Astrocyte of the hippocampus (primary cell): ENCODE results near the gene DAAM2.

Source experiments
- DNase-seq: peaks from one replicate; pipeline ENCODE4 v3.0.0; 2011; ENCODE audit warnings: low read depth, low spot score

Gene DAAM2

DNA sequence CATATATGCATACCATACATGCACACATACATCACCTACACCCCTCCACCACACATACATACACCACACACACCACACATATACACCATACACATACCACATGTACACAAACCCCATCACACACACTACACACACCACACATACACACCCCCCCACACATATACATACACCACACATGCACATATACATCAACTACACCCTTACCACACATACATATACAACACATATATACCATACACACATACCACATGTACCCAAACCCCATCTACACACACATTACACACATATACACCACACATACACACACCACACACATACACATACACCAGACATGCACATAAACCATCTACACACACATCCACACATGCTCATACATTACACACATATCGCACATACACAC is 52.7 kb downstream of the DAAM2 start:
- DNase-seq, result no peak

DNA sequence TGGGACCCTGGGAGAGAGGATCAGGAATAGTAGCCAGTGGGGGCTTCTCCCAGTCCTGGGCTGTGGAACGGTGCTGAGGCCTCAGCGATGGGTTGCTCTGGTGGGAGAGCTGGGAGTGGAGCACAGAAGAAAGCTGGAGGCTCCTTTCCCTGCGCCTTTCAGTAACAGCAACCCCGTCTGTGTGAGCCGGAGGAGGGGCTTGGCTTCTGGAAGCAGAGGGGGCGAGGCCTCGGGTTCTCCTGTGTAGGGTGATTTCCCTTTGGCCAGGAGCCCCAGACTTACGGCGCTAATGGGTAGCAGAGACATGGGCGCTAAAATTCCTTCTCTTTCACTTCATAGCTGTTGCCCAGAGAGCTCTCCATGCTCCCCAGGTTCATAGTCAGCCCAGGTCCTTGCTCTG is 55.0 kb downstream of the DAAM2 start:
- no peak for DNase-seq

DNA sequence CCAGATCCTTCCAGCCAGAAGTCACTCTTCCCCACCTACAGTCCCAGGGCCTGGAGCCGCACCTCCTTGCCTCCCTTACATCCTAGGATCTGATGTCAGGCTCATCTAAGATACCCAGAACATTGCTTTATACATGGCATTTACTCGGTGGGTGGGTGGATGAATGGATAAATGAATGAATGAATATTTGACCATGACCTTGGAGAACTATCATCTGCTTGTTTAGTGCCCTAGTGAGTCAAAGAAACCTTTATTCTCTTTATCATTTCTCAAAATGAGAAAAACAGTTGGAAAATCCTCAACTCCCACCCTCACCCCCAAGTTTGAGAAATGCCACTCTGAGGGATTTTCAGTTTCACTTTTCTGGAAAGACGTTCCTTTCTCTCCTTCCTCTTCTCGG is 56.0 kb downstream of the DAAM2 start:
- no peak for DNase-seq

DNA sequence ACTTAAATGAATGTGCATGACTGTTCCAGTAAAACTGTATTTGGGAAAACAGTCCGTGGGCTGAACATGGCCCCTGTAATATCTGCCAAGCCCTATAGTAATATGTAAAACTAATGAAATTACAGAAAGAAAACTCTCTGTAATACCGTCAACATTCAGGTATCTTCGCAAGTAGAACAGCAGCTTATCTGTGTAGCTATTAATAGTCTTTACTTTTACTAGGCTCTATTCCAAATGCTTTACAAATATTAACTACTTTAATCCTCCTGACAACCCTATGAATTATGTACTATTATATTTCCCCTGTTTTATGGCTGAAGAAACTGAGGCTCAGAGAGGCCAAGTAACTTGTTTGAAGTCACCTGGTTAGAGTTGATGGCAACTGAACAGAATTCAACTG is 57.1 kb downstream of the DAAM2 start:
- DNase-seq, result no peak

DNA sequence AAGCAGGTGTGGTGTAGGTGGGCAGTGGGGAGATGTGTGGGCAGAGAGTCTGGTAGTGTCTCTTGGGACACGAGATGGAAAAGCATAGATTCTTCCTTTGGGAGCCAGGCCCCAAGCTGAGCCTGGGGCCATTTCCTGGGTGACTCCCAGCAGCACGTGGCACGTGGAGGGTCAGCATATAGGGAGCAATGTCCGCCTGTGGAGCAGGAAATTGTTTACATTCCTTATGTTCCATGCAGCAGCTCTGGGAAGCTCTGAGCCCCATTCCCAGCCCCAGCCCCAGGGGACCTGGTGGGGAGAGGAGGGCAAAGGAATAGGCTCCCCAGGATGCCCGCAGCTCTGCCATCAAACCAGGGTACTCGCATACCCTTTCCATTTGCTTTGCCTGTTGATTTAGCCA is 57.6 kb downstream of the DAAM2 start:
- no peak for DNase-seq

DNA sequence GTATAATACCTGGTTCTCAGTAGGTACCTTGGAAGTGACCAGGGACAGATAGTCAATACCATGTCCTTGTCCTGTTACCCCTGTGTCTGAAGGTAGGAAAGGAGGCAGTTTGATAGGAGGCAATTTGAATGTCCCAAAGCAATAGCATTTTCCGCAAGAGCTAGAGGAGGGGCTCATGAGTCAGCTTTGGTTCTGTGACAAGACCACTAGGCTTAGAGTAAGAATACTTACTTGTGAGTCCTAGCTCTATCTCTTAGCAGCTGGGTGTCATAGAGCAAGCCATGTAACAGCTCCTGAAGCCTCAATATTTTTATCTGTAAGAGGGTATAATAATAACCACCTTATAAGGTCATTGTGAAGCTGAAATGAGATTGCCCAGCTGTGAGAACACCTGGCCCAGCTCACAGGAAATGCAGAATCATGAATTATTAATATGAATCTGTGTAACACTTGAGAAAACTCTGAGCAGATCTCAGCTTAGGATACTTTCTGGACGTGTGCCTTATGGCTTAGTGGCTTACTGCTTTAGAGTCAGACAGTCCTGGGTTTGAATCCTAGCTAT is 58.6 kb downstream of the DAAM2 start:
- DNase-seq, result no peak

DNA sequence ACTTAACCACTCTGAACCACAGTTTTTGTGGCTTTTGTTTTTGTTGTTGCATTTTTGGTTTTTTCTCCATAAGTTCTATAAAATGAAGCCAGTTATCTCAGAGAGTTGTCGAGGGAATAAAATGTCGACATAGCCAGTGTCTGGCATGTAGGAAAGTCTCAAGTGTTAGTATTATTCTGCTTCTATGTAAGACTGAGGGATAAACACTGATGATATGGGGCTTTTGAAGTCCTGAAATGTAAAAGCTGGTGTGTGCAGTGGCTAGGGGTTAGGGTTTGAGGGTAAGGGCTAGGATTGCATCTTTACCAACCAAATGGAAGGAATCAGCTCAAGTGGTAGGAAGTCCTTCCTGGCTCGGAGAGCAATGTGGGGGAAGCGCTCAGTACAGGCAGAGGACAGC is 59.2 kb downstream of the DAAM2 start:
- no peak for DNase-seq

DNA sequence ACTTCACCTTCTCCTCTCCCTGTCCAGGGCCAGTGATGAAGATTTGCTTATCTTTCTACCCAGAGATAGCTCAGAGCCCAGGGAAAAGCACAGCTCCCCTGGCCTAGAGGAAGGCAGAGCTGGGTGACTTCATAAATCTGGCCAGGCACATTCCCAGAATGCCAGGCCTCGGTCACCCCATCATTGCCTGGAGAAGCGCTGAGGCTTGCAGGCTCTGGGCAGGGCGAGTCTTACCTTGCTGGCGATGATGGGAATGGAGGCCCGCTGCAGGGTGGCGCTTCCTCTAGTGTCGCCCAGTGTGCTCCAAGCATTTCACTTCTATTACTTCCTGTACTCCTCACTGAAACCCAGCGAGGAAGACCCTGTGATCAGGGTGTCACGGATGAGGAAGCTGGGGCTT is 60.1 kb downstream of the DAAM2 start:
- DNase-seq, result no peak

DNA sequence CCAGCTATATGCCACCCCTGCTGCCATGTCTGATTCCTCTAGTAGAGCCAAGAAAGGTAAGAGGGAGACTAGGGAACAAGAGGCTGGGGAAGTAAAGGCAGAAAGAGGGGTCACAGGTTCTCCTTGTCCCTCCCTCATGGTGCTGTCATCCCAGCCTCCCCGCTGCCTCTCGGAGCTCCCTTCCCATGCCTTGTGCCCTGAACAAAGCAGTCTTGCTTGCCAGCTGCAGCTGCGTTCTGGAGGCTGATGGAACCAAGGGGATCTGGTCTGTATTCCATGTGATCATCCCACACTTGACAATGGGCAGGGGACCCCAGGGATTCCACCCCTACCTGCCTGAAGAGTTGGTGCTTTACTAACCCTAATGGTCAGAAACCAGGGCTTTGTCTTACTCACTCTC is 61.4 kb downstream of the DAAM2 start:
- DNase-seq, result no peak

DNA sequence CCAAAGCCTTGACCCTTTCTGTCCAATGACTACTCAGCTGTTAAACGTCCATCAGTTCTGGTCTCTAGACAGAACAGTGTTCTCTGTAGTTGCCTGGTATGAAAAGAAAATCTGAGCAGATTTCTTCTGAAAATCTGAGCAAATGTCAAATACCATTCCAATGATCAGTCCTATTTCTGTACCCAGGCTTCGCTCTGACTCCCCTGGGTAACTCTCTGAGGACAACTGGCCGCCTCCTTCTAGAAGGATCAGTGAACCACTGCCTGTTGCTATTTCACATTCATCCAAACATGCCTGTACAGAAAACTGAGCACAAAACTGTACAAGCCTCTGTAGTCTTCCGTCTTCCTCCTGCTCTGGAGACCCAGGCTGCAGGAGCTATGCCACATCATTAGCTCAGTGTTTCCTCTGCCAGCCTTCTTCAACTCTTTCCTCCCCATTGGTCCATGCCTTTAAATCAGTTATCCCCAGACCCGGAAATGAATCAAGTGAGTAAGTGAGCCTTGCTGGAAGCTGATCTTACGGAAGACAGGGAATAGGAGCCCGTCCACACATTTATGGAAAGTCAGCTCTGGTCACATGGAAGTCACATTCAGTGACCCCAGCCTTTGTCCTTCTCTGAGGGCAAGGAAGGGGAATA is 63.3 kb downstream of the DAAM2 start:
- peak; percentile 42 for DNase-seq

DNA sequence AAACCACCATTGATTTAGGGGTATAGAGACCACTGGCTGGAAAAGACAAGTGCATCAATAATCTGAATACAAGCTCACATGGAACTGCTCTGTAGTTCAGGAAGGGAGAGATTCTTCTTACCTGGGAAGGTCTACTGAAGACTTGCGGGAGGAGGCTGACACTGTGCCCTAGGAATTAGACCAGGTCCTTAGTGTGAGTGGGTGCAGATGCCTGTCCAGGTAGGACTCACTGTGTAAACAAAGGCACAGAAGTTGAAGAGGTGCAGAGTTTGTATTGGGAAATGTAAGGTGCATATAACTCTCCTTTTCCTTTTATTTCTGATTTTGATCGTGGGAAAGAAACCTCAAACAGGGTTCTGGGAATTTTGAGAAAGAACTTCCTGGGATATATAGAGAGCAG is 66.8 kb downstream of the DAAM2 start:
- no peak for DNase-seq

DNA sequence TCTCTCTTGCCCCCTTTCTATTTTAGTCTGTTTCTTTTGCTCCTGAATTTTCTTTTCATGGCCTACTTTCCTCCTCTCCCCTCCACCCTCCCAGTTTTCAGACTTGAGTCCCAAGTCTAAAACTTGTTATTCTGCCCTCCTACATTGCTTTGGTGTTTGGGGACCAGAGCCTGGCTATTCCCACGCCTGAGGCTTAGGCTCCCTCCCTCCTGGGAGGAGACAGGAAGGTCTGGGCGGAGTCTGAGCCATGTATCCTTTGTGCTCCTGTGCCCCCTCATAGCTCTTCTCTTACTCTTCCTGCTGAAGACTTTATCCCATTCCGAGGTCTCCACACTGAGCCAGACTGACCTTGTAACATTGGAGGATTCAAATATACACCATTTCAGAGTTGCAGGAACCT is 69.5 kb downstream of the DAAM2 start:
- DNase-seq, result no peak

DNA sequence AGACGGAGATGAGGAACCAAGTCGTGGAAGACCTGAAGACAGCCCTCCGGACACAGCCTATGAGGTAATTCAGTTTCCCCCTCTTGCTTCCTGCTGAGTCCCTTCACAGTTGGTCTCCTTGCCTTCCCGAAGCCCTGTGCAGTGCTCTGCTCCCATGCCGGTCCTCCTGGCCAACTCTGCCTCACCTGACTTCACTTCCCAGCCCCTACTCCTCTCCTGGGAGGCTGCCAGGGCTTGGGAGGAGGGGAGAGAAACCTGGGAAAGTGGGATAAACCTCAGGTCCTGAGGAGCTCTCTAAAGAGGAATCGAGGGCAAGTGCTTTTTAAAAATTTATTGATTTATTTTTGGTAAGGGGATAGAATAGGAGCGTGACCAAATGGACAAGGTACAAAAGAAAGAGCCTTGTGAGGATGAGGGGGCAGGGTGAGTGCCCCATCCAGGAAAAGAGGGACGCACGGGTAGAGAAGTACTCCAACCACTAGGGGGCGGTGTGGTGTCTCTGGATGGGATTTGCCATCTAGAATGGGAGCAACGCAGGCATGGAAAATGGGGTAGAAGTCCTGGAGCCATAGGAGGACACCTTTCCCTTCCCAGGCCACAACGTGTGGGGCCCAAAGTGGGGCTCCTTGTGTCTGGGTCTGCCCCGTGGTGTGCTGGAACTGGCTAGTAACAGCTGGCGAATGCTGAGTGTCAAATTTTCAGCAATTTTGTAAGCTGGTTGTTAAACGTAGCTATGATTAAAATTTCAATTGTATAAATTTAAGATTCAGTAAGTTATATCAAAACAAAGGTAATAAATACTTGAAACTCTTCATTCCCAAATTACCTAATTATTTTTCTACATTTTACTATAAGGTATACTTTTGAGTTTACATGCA is 73.1 kb downstream of the DAAM2 start:
- DNase-seq, result peak; percentile 49

DNA sequence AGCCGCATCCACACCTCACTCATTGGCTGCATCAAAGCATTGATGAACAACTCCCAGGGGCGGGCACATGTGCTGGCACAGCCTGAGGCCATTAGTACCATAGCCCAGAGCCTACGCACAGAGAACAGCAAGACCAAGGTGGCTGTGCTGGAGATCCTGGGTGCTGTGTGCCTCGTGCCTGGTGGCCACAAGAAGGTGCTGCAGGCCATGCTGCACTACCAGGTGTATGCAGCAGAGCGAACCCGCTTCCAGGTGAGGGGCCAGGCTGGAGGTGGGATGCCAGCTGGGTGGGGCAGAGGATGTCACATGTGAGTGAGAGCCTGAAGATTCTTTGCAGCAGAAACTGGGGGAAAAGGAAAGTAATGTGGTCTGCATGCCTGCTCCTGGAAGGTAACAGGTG is 75.4 kb downstream of the DAAM2 start:
- no peak for DNase-seq

DNA sequence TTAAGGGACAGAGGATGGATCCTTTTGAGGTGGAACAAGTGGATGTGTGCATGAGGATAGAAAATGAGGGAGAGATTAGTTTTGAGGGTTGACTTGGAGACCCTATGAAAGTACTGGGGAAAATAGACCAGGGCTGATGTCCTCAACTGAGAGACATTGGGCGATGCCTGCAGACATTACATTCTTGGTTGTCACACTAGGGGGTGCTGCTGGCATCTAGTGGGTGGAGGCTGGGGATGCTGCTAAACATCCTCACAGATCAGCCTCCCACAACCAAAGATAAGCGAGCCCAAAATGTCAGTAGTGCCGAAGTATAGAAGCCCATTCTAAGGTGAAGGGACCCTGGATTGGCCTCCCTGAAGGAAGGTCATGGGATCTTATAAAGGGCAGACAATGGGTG is 78.8 kb downstream of the DAAM2 start:
- DNase-seq, result no peak

DNA sequence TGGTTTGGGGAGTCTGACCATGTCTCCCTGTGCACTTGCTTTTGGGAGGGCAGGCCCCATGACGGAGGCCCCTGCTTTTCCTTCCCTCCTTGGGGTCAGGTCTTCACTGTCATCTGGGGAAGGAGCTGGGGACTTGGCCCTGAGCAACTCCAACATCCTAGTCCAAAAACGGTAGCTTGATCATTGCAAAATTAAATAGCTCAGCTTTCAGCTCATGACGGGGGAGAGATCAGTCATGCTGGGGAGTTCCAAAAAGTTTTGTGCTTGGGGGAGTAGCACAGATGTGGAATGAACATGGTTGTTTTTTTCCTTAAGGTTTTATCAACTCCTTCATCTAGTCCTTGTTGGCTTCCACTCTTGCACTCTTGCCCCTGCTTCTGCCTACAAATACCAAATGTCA is 81.3 kb downstream of the DAAM2 start:
- DNase-seq, result no peak

DNA sequence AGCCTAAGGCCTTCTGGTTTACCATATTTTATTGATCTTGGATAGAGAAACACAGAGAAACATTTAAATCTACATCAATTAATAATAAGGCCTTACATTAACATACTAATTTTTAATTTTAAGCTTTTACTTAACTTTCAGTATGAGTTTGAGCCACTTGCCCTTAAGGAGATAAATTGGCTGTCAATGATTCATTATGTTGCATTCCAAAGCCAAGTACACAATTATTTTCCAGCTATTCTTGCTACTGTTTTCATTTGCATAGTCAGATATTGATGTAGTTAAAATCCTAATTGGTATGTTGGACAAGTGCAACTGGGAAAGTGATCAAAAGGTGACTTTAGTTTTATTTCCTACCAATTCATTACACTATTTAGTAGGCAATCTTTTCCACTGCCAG is 83.9 kb downstream of the DAAM2 start:
- no peak for DNase-seq

DNA sequence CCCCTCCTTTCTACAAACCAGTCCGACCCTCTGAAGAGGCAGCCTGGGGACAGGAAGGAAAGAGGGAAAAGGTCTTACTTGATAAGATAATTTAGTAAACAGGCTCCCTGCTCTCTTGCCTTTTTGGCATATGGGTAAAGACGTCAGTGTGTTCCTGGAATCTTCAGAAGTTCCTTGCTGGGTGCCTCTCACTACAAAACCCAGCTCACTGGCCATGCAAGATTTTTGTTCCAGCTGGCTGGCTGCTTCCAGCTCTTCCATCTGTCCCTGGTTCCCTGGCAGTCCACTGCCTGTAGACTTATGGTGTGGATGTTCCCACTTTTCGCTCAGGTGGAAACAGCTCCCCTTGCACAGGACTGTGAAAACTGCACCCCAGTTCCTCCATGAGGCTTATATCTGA is 84.7 kb downstream of the DAAM2 start:
- no peak for DNase-seq

DNA sequence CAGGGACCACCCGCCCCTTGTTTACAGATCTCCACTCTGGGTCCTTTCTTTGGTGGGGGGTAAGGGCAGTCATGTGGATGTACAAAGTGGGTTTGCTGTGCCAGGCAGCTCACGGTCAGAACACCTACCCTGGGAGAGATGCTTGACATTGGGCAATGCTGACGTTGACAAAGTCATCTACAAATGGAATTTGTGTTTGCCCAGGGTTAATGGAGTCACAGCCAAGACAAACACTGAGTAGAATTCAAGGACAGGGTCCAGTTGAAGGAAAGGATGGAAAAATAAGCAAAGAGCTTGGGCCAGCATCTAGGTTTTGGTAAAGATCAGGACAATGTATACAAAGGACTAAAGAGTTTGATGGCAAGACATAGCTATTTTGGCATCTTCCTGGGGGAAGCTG is 87.4 kb downstream of the DAAM2 start:
- DNase-seq, result peak; percentile 61

DNA sequence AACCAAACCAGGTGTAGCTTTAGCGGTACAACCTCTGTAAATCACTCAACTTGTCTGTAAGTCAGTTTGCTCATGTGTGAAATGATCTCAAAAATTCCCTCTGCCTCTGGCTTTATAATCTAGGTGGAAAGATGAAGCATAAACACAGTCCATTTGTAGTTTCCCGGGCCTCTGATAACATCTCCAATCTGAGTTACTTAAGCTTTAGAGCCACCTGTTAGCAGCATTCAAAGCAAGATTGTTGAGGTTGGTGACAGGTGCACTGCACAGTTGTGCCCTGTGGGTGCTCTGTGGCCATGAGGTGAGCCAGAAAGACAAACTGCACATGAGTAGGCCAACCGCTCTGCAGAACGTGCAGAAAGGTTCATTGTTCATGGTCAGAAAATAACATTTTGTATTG is 88.4 kb downstream of the DAAM2 start:
- no peak for DNase-seq

DNA sequence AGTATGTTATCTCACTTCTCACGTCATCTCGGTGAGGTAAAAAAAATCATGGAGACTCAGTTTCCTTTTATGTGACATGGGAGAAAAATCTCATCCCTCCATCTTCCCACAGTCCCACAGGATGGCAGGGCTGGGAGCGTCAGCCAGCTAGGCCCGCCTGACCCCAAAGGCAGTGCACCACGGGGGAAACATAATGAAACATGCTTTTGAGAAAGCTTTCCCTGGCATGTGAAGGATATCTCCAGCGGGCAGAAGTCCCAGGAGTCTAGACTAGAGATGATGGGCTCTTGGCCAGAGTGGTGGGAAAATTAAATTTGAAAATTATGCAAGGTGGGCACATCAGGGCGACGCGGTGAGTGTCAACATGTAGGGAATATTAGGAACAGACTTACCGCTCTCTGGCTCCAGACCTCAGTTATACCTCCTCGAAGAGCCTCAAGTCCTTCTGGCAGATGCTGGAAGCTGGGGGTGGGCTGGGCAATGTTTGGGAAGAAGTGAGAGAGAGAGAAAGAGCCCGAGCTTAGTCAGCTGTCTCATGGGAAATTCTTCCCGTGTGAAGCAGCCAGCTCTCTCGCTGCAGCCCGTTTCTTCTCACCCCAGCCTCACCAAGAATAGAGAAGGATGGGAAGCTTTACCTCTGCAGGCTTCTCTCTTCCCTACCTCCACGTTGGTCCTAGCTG is 89.8 kb downstream of the DAAM2 start:
- DNase-seq, result peak; percentile 88

DNA sequence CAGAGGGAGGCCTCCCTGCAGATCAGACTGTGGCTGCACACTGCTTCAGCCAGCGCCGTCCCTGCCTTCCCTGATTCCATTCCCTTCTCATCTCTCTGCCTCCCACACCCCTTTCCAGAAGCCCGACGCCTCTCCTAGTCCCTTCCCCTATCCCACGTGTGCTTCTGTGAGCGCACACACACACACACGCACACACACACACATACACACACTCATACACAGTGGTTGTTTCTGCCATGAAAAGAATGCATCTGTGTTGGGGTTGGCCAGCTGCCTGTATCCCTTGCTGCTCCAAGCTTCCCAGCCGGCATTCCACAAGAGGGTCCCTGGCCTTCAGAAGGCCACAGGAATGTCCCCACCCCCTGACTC is 90.3 kb downstream of the DAAM2 start:
- DNase-seq, result peak; percentile 99

DNA sequence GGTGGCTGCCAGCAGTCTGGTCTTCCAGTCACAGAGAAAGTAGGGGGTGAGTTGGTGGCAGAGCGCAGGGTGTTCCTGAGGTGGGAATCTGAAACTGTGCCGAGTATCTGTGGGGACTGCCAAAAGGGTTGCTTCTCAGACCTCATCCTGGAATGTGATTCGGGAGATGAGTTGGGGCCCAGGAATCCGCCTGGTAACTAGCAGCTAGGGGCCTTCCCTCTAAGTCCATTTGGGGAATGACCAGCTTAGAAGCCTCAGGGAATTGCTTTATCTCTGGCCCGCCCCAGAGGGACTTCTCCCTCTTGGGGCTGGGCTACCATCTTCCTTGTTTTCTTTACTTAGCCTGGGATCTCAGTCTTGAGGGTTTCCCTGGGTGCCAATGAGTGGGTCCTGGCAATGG is 92.5 kb downstream of the DAAM2 start:
- DNase-seq, result peak; percentile 79
